ENCODE measurements around the gene TTPAL.

DNA sequence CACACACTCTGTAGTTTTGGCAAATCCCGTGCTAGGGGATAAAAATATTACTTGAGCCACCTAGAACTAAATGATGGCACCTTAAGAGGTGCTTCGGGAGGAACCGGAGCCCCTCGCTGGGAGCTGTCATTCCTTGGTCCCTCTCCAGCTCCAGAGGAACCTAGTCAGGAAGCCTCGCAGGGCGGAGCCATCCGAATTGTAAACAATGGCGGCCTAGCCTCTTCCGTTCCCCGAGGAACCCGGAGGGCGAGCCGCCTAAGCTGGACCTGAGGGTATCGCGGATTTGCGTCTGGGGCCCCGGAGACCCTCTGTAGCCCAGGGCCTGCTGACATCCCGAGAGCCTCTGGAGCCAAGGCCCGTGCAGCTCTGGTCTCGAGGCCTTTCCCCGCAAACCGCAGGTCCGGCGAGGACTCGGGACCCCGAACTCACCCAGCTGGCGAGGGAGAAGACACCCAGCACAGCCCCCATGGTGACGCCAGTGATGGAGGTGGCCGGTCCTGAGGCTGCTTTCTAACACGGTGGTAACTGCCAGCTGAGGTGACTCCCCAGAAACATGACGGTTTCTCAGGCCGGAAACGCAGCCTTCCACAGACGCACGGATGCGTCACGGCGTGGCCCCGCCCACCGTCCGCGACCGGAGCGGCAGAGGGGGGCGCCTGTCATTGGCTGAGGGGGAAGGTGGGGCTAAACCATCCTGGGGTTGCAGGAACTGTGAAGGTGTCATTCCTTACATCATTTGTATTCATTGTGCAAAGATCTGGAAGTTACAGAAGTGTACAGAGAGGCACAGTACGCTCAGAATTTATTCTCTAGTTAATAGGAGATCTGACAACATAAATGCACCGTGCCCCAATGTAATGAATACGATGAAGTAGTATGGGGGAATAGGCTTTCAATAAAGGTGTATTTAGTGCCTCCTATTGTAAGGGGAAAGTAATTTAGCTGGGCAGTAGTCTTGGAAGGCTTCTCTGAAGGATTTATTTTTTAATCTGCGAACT is 46.1 kb downstream of the TTPAL start, which contains the start of gene SERINC3:
- TF ChIP-seq ZNF274 (IDR thresholded peaks at IDR 0.05; ENCODE audit: insufficient read depth, insufficient read length) = no peak
- TF ChIP-seq, protein P1, sequence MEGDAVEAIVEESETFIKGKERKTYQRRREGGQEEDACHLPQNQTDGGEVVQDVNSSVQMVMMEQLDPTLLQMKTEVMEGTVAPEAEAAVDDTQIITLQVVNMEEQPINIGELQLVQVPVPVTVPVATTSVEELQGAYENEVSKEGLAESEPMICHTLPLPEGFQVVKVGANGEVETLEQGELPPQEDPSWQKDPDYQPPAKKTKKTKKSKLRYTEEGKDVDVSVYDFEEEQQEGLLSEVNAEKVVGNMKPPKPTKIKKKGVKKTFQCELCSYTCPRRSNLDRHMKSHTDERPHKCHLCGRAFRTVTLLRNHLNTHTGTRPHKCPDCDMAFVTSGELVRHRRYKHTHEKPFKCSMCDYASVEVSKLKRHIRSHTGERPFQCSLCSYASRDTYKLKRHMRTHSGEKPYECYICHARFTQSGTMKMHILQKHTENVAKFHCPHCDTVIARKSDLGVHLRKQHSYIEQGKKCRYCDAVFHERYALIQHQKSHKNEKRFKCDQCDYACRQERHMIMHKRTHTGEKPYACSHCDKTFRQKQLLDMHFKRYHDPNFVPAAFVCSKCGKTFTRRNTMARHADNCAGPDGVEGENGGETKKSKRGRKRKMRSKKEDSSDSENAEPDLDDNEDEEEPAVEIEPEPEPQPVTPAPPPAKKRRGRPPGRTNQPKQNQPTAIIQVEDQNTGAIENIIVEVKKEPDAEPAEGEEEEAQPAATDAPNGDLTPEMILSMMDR (IDR thresholded peaks at IDR 0.05 in 2 of 3, conservative IDR thresholded peaks at IDR 0.05 in 1 of 3; ENCODE audit: control insufficient read depth in 2 of 3, extremely low read depth in 1 of 3, insufficient read depth in 1 of 3, low read depth in 3 of 3, low read length in 3 of 3) = peak in 2 of 3 experiments; percentile 27 to 29; a peak in 3 of 6 replicates
- peak; percentile 95 for TF ChIP-seq POLR2A (IDR thresholded peaks at IDR 0.05; ENCODE audit: low read depth, low read length)
- TF ChIP-seq EP300 (IDR thresholded peaks at IDR 0.05; ENCODE audit: borderline replicate concordance in 1 of 2, control insufficient read depth in 1 of 2, low read depth in 2 of 2, low read length in 2 of 2) = peak; percentile 23 to 25; a peak in 1 of 4 replicates
- TF ChIP-seq CEBPB (IDR thresholded peaks at IDR 0.05; ENCODE audit: borderline replicate concordance in 1 of 2, low read depth in 2 of 2, low read length in 2 of 2) = no peak

Measured in GM12878 (cell line).